ENCODE measurements around the gene SMPDL3A.

Gene SMPDL3A

DNA sequence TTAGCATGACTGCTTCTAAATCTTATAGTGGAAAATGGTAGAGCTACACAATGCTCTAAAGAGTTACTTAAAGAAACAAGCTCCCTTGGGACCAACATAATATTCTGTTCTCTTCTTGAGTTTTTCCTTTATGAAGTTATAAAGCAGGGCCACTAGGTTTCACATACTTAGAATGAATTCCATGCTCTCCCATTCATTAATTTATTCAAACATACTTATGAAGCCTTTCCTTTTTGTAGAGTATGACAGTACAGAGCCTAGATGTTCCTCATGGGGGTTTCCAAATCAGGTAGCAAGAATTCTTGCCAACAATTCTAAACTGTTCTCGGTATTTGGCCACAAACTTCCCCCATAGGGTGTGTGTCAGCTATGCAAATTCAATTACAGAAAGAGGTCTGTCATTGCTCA, 30.1 kb upstream of the SMPDL3A start:
- no peak for TF ChIP-seq CTCF (conservative IDR thresholded peaks at IDR 0.05; ENCODE audit: low read depth, low read length)
- DNase-seq (ENCODE audit: low read depth): no peak

DNA sequence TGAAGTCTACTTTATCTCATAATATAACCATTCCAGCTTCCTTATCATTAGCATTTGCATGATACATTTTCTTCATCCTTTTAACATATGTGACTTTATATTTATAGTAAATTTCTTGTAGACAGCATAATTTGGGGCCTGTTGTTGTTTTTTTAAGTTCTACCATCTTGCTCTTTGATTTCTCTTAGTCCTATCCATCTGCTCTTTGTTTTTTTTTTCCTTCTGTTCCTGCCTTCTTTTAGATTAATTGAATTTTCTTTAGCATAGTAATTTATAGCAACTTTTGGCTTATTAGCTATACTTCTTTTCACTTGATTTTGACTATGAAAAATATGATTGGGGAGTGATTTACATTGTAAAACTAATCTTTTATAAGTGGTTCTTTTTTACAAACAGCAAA, 28.7 kb upstream of the SMPDL3A start:
- no peak overlapping the region for H3K4me3 ChIP-seq (ENCODE audit: low read depth, low read length)
- TF ChIP-seq CTCF (conservative IDR thresholded peaks at IDR 0.05; ENCODE audit: low read depth, low read length): no peak
- no peak for DNase-seq (ENCODE audit: low read depth)

More for the DNA sequence above, 30.1 kb upstream of the SMPDL3A start:
- no peak overlapping the region for H3K4me3 ChIP-seq (ENCODE audit: low read depth, low read length)

GRCh38 chr6:122766256-122766655, 22.8 kb upstream of the SMPDL3A start:
- DNase-seq (ENCODE audit: low read depth): no peak
- no peak for TF ChIP-seq CTCF (conservative IDR thresholded peaks at IDR 0.05; ENCODE audit: low read depth, low read length)
- H3K4me3 ChIP-seq (ENCODE audit: low read depth, low read length): no peak overlapping the region

GRCh38 chr6:122770835-122771601, 18.0 kb upstream of the SMPDL3A start:
- DNase-seq (ENCODE audit: low read depth): no peak
- no peak for TF ChIP-seq CTCF (conservative IDR thresholded peaks at IDR 0.05; ENCODE audit: low read depth, low read length)
- H3K4me3 ChIP-seq (ENCODE audit: low read depth, low read length): no peak overlapping the region

DNA sequence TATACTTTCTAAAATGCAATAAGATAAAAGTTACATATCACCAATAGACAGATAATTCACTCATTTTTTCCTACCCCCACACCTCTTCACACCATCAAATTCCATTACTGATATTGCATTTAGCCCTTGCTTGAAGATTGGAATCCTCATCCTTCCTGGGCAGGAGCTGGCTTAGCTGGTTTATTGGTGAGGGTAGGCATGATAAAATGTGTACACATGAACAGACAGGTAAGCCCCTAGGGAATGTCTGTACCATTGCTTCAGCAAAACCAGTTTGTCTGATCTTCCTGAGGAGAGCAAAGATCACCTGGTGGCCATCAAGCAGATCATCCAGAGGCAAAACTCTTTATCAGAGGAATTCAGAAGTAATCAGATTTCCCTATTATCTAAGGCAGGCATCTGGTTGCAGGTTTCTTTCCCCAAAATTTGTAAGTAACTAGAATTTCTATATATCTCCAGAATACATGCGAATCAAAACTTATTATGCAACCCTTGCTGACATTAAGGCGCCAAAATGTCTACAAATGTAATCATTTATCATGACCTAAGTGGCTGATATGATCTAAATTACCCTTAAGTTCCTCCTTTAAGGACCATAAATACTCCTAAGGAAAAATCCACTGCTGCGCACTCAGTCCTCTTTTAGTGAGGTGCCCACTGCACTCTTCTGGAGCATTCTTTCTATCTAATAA, 16.2 kb upstream of the SMPDL3A start:
- no peak for DNase-seq (ENCODE audit: low read depth)
- H3K4me3 ChIP-seq (ENCODE audit: low read depth, low read length): no peak overlapping the region

GRCh38 chr6:122775975-122776374, 13.1 kb upstream of the SMPDL3A start:
- TF ChIP-seq CTCF (conservative IDR thresholded peaks at IDR 0.05; ENCODE audit: low read depth, low read length): no peak
- H3K4me3 ChIP-seq (ENCODE audit: low read depth, low read length): no peak overlapping the region
- no peak for DNase-seq (ENCODE audit: low read depth)

More for the DNA sequence above, 16.2 kb upstream of the SMPDL3A start:
- TF ChIP-seq CTCF (conservative IDR thresholded peaks at IDR 0.05; ENCODE audit: low read depth, low read length): no peak

Measured in choroid plexus epithelial cell (primary cell).